Measurements from ENCODE around the gene ACSF3.

The ACSF3 gene

GRCh38 chr16:89112377-89113151 is 18.9 kb downstream of the ACSF3 start:
- no peak for DNase-seq (ENCODE audit: low spot score)

GRCh38 chr16:89113152-89113547 is 19.5 kb downstream of the ACSF3 start:
- no peak for DNase-seq (ENCODE audit: low spot score)

- DNase-seq (ENCODE audit: low spot score) = no peak
Measured at GRCh38 chr16:89113661-89114060, 20.0 kb downstream of the ACSF3 start.

- DNase-seq (ENCODE audit: low spot score) = no peak
Measured at GRCh38 chr16:89114159-89114981, 20.7 kb downstream of the ACSF3 start.

- no peak for DNase-seq (ENCODE audit: low spot score)
Measured at GRCh38 chr16:89115216-89115861, 21.7 kb downstream of the ACSF3 start.

GRCh38 chr16:89116341-89117226 is 22.9 kb downstream of the ACSF3 start:
- DNase-seq (ENCODE audit: low spot score) = no peak

- DNase-seq (ENCODE audit: low spot score) = no peak
Measured at GRCh38 chr16:89117227-89117974, 23.7 kb downstream of the ACSF3 start.

GRCh38 chr16:89117975-89118289 is 24.3 kb downstream of the ACSF3 start:
- no peak for DNase-seq (ENCODE audit: low spot score)

GRCh38 chr16:89118361-89119165 is 24.9 kb downstream of the ACSF3 start:
- DNase-seq (ENCODE audit: low spot score) = no peak

- DNase-seq (ENCODE audit: low spot score) = no peak
Measured at GRCh38 chr16:89119166-89119621, 25.5 kb downstream of the ACSF3 start.

- DNase-seq (ENCODE audit: low spot score) = no peak
Measured at GRCh38 chr16:89119661-89120141, 26.0 kb downstream of the ACSF3 start.

GRCh38 chr16:89120281-89120680 is 26.6 kb downstream of the ACSF3 start:
- DNase-seq (ENCODE audit: low spot score) = no peak

GRCh38 chr16:89120921-89121351 is 27.3 kb downstream of the ACSF3 start:
- DNase-seq (ENCODE audit: low spot score) = no peak

- no peak for DNase-seq (ENCODE audit: low spot score)
Measured at GRCh38 chr16:89121691-89122321, 28.2 kb downstream of the ACSF3 start.

GRCh38 chr16:89122322-89122851 is 28.7 kb downstream of the ACSF3 start:
- DNase-seq (ENCODE audit: low spot score) = no peak

GRCh38 chr16:89123001-89123830 is 29.6 kb downstream of the ACSF3 start:
- no peak for DNase-seq (ENCODE audit: low spot score)

GRCh38 chr16:89123831-89124100 is 30.1 kb downstream of the ACSF3 start:
- DNase-seq (ENCODE audit: low spot score) = no peak

GRCh38 chr16:89129378-89129777 is 35.7 kb downstream of the ACSF3 start:
- no peak for DNase-seq (ENCODE audit: low spot score)

- DNase-seq (ENCODE audit: low spot score) = no peak
Measured at GRCh38 chr16:89130448-89130847, 36.8 kb downstream of the ACSF3 start.
